ENCODE results near the gene TMPRSS12.
"Not testable (repeated sequence)": the region's sequence is repeated elsewhere in the genome, so short reads cannot be mapped to it uniquely, and the experiment has no call there.

The TMPRSS12 gene

DNA sequence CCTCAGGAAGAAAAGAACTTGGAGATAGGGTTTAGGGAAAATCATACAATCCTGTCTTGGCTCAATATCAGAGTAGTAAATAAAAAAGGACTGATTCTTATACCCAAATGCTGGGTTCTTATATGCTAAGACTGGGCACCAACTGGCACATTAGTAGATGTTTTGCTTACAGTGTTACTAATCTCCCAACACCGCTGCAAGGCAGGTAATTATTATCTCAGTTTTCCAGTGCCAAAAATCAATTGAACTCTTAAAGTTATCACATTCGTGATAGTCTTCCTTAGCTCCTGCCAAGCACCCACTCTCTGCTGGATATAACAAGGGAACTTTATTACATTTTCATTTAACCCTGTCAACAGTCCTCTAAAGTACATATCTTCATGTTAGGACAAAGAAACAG lies 84.6 kb downstream of the TMPRSS12 start:
- DNase-seq: no peak

DNA sequence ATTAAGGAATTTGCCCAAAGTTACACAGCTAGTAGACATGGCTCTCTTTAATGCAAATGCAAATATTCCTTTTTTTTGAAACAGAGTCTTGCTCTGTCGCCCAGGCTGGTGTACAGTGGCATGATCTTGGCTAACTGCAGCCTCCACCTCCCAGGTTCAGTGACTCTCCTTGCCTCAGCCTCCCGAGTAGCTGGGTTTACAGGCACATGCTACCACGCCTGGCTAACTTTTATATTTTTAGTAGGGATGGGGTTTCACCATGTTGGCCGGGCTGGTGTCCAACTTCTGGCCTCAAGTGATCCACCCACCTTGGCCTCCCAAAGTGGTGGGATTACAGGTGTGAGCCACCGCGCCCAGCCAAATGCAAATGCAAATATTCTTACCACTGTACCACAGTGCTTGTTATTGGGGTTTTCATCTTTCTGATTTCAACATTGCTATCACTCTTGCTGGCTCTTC lies 85.1 kb downstream of the TMPRSS12 start:
- no peak for DNase-seq

DNA sequence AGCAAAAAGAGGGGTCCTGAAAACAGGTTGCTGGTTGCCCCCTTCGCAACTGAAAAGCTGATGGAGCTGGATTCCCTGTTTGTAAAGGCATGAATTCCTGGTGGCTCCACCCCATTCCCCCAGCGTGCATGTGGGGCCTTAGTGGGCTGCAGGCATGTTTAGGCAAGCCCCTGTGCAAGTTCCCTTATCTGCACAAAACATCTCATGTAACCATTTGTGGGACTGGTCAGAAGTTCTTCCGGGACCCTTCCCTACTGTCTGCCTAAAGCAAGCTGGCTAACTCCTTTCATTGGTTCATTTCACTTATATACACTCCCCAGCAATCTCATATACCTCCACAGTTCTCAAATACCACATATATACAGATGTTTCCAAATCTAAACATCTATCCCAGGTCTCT lies 85.7 kb downstream of the TMPRSS12 start:
- no peak for DNase-seq

DNA sequence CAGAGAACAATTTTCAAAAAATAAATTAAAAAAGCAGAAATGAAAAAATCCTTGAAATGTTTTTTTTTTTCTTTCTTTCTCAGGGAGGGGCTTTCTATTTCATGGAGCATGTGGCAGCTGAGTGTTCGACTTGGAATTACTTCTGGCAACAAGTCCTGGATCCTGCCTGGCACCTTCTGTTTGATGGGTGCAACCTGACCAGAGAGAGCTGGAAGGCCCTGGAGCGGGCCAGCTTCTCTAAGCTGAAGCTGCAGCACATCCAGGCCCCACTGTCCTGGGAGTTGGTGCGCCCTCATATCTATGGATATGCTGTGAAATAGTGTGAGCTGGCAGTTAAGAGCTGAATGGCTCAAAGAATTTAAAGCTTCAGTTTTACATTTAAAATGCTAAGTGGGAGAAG lies 87.1 kb downstream of the TMPRSS12 start:
- no peak for DNase-seq

DNA sequence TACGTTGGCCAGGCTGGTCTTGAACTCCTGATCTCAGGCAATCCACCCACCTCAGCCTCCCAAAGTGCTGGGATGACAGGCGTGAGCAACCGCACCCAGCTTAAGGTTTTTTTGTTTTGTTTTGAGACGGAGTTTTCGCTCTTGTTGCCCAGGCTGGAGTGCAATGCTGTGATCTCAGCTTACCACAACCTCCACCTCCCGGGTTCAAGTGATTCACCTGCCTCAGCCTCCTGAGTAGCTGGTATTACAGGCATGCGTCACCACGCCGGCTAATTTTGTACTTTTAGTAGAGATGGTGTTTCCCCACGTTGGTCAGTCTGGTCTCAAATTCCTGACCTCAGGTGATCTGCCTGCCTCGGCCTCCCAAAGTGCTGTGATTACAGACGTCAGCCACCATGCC lies 87.8 kb downstream of the TMPRSS12 start:
- DNase-seq: not testable (repeated sequence)

DNA sequence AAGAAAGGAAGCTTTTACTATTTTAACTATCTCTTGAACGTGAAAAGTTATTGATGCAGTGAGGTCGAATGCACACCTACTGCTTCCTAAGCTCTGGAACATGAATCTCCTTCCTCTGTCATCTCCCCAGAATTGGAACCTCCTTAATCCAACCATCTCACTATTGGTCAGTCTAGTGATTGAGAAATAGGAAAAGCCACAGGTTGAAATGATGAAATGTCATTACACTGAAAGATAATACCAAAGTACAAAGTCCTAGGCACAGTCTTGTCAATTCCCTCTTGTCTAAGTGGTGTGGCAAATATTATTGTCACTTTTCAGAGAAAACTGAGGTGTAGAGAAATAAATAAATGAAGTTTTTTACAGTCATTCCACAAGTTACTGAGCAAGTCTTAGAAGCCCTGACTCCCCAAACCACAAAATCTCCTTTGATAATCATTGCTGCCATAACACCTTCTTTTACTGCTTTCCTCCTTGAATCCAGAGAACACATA lies 90.1 kb downstream of the TMPRSS12 start:
- DNase-seq: no peak

DNA sequence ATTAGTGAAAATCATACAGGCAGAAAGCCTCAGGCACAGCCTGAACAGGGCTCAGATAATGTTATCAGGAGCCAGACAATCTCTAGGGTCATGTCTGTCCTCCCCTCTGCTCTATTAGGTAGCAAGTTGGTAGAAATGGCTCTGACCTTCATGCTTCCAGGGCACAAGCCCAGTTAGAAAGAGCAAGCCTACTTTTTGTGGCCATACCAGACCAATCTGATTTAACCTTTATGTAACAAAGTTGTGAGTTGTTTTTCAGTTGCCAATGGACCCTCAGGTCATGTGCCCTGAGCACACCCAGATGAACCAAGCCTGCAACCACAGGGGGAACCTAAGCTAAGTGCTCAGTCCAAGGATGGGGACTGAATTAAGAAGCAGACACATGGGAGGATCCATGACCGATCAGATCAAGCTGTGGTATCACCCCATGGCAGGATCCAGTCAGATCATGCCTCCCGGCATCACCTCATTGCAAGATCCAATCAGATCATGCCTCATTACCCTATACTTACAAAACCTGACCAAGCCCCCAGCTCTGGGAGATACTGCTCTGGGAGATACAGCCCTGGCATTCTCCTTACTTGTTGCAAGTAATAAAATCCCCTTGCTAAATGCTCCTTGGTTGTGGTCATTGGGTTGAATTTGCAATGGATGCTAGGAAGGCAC lies 90.9 kb downstream of the TMPRSS12 start:
- no peak for DNase-seq

DNA sequence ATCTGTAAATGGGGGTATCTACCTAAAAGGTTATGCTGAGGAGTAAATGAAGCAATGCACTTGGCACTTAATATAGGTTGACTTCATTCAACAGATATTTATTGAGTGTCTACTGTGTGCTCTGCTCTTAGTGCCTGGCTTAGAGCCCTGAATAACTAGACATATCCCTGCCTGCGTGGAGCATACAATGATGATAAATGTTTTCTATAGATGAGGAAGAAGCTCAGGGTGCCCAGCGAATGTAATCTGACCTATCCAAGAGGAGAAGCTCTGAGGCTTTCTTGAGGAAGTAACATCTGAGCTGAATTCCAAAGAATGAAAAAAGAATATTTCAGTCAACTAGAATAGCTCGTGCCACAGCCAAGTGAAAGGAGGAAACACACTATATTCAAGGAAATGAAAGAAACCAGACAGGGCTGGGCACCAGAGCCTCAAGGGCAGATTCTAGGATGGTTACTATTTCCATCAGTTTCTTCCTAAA lies 91.7 kb downstream of the TMPRSS12 start:
- no peak for DNase-seq

DNA sequence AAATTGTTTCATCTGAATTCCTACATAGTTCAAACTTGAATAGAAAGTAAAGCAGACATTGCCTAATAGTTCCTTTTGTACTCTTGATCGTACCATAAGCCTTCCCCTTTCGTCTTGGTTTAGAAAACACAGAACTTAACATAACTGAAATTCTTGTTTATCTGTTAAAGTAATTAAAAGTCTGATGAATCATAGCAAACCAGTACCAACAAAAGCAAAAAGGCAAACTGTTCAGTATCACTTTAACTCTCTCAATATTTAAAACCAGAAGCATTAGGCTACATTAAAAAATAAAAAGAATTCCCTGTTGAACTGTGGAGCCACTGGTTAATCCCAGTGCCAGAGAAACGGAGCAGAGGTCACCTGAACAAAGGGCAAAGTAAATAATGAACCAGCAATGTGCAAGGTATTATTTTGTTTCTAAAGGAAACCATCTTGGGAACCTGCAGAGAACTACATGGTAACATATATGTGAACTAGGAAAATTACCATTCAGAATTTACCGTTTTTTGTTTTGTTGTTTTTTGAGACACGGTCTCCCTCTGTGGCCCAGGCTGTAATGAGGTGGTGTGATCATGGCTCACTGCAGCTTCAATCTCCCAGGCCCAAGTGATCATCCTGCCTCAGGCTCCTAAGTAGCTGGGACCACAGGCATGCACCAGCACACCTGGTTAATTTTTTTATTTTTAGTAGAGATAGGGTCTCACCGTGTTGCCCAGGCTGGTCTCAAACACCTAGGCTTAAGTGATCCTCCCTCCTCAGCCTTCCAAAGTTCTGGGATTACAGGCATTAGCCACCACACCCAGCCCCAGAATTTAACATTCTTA lies 92.5 kb downstream of the TMPRSS12 start:
- no peak for DNase-seq

DNA sequence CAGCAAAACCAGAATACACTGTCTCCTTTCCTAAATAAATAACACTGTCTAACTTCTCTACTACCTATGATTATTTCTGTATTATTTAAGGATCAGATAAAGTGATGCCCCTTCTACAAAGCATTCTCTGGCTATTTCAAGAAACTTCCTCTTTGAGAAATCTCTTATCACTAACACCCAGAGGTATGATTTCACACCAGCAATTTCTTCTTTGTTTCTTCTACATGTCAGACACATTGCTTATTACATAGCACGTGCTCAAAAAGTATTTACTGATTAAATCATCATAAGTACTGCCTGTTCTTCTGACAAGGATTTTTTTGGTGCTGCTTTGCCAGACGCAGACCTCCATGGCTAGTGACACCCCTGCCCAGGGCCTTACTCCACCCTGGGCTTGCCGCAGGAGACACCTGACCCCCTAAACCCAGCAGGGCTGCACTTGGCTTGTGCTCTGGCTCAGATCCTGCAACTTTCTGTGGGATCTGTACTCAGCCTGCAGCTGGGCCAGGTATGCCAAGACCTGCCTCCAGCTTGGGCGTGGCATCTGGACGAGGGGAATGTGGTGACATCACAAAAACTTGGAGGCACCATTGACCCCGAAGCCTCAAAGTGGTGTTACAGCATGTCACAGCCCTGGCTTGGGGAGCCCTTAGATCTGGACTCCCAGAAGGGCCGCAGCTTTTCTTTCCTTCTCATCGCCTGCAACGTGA lies 94.2 kb downstream of the TMPRSS12 start:
- DNase-seq: no peak
